Fibroblast of upper back skin (primary cell): ENCODE measurements around the gene TWIST2.

Source experiments
- DNase-seq: peaks from one replicate; pipeline ENCODE4 v3.0.0-alpha.2; 2013

TWIST2 gene

DNA sequence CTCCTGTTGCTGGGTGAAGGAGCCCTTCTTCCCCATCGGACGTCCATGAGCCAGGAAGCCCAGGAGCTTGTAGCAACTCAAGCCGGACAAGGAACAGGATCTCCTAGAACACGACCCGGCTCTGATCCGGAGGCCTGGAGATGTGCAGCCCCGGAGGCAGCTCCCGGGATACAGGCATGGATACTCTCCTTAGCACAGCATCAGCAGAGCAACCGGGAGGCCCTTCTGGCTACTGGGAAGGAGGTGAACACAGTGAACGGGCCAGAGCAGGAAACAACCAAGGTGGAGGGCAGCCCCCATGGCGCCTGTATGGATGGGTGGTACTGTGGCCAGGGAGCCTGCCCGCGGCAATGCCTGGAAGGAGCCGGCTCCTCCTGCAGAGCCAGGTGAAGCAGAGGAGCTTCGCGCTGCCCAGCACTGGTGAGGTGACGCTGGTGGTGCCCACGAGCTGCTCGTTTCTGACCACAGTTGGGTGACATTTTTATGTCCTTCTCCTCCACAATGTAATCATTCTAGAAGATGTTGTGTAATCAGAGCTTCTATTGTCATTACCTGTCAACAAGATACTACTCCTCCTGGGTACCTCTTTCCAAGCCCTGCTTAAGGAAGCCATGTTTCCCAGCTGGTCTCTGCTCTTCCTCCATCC is 94.3 kb downstream of the TWIST2 start:
- DNase-seq: no peak

DNA sequence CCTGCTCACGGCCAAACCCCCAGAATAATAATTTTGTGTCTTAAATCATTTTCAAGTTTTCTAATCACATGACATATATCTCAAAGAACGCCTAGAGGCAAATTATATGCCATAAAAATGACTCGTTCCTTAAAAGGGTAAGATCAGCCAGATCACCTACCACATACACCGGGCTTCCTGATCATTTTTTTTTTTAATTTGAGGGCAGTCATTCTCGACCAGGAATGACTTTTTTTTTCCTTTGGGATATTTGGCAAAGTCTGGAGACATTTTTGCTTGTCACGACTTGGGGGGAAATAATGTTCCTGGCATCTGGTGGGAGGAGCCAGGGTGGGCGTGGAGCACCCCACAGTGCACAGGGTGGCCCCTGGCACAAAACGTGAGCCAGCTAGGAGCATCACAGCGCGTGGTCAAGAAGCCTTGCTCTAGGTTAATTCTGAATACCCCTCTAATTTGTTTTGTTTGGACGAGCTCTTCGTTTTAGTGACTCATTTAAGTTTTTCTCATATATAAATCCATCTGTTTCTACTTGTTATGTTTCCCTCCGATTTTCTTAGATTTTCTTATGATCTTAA is 94.9 kb downstream of the TWIST2 start:
- peak; percentile 69 for DNase-seq

DNA sequence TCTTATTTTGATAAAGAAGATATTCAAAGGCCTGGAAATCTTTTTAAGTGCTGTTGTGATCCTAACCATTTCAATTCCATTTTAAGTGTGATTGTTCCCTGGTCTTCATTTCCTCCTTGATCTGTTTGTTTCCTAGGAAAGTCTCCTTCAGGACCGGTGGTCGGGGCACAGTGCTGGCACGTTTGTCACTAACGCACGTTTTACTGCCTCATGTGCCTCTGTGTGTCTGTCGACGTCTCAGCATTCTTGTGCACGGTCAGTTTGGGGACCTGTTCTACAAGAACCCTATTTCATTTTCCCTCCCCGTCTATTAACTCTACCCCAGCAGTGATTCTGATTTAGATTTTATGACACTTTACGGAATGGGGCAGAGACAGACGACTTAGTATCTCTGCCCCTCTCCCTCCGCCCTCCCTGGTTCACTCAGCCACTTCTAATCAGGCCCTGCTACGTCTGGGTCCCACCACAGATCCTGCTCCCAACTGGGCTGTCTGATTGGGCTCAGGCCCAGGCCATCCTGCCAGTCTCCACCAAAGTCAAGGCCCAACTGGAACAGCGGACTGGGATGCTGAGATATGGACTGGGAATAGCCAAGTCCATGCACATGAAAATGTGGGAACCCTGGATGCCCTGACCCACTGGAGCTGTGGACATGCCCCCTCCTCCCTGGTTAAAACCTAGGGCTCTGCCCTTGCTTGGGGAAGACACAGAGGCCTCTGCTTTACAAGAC is 95.6 kb downstream of the TWIST2 start:
- DNase-seq: no peak

DNA sequence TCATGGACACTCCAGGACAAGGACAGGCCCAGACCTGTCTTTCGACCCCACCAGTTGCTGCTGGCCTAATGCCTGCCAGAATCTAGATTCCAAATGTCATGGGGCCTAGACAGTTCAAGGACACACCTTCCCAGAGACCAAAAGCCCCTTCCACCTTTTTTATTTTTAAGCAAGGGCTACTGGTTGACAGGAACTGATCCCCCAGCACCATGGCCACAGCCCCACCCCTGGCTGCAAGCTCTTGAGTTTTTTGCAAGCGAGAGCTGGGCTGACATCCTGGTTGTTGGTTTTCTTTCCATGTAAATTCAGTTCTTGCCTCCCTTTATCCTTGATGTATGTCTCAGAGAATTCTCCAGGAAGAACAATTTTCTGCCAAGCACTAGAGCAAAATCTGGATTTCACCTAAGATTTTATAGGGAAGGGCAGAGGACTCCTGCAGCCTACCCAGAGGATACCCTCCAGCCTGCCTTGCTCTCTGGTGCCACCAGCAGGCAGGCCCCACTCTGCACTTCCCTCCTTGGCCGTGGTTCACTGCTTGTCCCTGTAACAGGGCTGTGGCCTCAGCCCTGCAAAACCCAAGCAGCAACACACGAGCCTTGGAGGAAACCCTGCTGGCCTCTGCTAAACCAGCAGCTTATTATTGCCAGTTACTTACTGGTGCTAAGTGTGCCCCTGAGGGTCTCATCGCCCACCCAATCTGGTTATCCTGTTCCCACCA is 97.7 kb downstream of the TWIST2 start:
- peak; percentile 25 for DNase-seq

DNA sequence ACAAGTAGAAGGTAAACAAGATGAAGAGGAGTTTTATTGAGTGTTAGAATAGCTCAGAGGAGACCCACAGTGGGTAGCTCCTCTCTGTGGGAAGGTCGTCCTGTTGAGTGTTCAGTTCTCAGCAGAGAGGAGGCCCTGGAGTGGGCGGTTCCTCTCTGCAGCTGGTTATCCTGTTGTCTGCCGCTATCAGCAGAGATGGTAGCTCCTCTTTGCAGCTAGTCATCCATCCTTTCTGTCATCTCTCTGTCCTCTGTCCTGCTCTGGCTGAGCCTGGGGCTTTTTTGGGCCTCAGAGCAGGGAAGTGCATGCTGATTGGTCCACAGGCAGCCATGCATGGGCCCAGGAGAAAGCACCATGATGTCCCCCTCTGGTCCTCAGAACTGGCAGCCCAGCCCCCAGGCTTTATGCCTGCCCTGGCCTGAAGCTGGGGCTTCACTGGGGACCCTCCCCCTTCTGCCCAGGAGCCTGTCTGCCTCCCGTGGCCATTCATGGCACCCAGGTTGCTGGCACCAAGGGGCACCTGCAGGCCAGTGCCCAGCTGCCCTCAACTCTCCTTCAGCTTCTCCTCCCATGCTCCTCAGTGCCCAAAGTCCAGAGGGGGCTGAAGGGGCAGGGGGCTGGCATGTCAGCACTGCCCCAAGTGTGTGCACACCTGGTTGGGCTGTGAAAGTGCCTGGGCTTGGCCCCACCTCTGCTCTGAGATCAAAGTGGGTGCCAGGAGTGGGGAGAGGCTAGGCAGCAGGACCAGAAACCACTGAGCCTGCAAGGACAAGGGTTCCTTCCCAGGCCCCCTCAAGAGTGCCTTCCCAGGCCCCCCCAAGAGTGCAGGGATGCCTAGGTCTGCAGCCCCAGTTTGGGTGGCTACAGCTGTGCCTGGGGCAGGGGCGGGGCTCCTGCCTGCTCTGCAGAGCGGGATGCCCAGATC is 98.7 kb downstream of the TWIST2 start:
- no peak for DNase-seq

DNA sequence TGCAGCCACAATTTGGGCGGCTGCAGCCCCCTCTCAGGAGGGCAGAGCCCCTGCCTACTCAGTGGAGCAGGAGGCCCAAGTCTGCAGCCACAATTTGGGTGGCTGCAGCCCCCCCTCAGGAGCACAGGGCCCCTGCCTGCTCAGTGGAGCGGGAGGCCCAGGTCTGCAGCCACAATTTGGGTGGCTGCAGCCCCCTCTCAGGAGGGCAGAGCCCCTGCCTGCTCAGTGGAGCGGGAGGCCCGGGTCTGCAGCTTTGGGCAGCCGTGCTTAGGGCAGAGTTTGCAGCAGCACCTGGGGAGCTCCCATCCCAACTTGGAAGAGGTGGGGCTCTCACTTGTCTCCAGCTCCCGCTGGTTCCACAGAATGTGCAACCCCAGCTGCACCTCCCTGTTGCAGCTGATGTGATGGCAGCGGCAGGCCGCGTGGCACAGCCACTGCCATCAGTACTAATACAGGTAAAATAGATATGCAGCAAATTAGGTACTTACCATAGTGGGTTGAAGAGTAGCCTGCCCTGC is 99.4 kb downstream of the TWIST2 start:
- DNase-seq: no peak

DNA sequence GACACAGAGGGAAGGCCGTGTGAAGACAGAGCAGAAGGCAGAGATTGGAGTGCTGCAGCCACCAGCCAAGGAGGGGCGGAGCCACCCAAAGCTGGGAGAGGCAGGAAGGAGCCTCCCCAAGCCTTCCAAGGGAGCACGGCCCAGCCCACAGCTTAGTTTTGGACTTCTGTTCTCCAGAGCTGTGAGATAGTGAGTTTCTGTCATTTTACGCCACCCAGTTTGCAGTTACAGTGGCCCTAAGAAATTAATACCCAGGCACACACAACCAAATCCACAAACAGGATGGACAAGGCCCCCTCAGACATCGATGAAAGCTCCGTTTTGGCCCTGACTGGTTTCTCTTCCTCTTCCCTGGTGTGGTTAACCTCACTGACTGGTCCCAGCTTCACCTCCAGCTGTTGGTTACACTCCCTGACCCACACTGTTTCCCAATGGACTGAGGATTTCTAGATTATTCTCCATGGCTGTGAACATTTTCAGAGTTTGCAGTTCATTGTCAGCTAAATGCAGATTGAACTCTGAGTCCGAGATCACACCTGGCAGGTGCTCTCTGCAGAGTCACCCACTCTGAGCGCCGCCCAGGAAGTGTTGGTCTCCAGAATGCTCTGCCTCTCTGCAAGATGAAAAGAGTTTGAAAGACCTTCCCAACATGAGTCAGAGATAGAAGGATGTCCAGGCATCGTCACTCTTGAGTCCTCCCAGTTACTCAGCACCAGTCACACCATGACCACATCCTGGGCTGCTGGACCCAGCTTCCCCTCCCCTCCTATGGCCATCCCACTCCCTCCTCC is 100.2 kb downstream of the TWIST2 start:
- DNase-seq: peak; percentile 88

DNA sequence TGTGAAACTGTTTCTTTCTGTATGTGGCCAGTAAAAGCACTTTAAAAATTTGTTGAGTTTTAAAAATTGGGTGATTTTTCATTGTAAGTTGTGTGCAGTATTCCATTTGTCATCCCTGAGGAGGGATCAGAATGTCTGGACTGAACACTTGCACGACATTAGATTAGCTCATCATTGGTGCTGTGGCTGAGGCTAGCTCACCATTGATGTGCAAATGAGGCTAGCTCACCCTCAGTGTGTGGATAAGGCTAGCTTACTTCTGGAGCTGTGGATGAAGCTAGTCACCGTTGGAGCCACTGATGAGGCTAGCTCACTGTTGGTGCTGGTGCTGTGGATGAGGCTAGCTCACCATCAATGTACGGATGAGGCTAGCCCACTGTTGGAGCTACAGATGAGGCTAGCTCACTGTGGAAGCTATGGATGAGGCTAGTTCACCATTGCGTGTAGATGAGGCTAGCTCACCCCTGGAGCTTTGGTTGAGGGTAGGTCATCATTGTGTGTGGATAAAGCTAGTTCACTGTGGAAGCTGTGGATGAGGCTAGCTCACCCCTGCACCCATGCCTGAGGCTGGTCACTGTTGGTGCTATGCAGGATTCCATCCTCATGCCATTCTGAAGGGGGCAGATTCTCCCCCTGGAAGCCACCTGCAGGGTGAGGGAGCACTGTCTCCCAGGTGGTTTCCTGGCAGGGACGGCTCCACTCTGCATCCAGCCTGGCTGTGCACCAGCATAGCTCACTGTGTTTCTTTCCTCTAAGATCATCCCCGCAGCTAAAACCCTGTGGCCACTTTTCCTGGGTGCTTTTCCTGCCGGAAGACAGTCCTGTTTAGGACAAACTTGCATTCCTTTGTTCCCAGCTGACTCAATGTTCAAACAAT is 101.1 kb downstream of the TWIST2 start:
- DNase-seq: no peak

DNA sequence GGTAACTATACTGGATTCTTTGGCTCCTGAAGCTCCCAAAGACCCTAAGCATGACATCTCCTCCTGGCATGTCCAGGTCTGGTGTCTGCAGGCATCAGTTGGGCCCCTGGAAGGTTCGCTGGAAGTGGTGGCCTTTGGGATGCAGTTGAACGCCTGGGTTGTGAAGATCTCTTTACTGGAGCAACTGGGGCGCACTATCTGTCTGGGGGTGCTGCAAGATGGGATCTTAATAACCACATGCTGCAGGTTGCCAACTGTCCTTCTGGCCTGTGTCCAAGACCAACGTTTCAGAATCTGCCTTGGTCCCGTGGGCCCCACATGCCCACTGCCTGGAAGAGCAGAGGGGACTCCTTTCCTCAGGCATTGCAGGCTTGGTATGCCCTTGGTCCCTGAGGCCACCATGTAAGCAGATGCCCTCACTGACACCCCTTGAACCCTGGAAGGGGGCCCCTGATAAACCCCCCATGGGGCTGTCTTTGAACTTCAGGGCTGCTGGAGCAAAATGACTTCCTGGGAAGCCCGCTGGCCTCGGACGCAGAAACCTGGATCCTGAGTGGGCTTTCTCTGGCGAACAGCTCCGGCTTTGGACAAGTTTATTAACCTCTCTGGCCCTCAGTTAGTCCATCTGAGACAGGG is 101.9 kb downstream of the TWIST2 start:
- no peak for DNase-seq

DNA sequence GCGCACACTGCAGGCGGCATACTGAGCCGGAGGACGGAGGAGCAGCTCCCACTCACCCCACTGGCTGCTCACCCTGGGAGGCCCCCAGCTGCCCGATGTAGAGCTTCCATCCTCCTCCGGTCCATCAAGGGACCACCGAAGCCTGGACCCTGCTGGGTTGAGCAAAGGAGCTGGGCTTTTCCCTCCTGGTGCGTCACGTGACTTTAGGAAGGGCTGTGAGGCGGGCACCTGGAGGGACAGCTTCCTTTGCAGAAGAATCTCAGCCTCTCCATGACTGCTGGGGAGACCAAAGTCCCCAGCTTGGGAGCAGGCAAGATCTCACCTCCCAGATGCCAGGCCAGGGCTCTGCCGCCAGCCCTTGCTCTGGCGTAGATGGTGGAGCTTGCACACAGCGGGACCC is 102.7 kb downstream of the TWIST2 start:
- DNase-seq: no peak

DNA sequence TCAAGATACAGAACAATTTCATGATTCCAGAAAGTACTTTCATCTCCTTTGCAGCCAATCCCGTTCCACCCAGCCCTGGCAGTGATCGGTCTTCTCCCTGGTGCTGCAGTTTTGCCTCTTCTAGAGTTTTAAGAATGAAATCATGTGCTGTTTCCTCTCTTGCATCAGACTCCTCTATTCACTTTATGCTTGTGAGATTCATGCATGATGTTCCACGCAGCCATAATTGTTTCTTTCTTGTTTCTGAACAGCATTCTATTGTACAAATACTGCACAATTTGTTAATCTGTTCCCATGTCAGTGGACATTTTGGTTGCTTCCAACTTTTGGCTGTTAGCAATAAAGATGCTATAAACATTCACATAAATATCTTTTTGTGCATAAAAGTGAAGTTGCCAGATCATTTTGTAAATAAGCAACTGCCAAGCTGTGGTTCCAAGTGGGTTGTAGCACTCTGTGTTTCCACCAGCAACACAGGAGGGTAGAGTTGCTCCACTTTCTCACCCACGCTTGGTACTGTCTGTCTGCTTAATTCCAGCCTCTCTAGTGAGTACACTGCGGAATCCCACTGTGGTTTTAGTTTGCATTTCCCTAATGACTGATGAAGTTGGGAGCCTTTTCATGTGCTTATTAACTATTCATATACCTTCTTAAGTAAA is 104.5 kb downstream of the TWIST2 start:
- DNase-seq: peak; percentile 63

DNA sequence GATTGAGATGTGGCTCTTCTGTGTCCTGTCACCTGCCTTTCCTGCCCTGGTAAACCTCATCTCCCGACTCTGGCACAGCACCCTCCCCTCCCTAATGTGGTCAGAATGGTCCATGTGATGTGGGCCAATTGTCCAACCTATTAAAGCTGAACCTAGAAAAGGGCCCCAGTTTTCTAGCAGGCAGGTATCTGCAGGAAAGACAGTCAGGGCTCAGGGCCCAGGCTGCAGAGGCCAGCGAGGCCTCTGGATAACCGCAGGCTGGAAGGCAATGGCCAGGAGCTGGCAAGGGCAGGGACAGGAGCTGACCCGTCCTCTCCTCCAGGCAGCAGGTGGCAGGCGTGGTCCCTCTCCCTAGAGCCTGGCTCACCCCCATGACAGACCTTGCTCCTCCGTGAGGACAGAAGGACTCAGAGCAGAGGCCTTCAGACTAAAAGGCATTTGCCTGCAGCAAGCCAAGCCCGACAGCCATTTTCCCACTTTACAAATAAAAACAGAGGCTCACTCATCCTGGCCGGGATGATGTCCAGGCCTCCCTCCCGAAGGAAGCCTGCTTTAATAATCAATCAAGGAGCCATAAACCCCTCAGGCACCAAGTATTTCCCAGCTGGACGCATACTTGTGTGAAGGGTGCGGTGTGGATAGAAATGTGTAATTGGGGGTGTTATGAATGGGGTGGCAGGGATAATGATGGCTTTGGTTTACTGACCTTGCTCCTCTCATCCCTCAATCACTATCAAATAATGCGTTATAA is 107.1 kb downstream of the TWIST2 start:
- DNase-seq: peak; percentile 72

DNA sequence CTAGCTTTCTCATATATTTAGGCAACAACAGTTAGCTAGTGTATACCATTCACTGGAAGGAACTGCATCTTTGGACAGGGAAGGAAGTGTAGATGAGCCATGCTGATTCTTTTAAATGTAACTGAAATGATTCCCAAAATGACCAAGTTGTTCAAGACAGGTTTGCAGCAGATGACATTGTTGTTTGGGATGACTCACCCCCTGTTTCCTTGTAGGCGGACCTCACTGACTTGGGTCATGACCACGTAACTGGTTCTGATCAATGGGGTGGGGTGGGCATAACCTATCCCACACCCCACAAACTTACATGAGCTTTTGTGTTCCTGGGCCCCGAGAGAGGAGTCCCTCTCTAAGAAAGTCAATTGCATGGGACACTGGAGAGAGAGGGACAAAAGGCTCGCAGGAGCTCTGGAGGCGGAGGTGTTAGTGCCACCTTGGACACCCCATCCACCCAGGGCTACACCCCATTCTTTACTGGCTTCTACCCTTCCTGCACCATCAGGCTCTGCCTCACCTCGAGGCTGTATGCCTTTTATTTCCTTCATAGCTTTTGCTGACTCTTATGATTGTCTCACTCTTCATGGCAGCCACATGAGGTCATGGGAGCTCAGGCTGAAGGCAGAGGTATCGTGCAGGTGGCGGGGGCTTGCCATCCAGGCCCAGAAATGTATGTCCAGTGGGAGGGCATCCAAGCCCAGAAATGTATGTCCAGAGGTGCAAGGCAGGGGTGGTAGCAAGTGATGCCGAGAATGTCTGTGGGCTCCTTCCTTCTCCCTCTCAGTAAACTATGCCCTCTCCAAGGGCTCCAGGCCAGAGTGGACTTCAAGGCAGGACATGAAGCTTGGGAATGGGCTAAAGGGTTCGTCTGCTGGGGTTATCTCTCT is 108.0 kb downstream of the TWIST2 start:
- DNase-seq: peak; percentile 43

DNA sequence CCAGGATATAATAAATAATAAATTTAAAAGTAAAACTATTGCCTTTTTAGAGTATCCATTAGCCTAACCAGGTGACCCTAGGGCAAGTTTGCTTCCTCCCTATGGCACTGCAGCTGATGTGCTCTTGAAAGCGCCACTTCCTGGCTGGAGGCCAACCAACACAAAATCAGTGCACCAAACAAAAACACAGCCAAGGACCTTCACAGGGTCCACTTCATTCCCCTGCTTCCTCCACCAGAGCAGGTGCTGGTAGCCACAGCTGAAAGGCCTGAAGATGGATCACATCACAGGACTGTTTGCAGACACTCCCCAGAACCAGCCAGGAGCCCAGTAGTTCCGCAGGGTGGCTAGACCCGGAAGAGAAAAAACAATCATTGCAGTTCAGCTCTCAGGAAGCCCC is 108.8 kb downstream of the TWIST2 start:
- no peak for DNase-seq
